ENCODE results near the gene SPRED2. TPM values are rescaled to one million over a fixed set of nuclear protein-coding genes. Genes with fewer than 3 reads are reported as not detected.

Gene SPRED2
- total RNA-seq, 1 donor from 2014 or later: 46.3 TPM

DNA sequence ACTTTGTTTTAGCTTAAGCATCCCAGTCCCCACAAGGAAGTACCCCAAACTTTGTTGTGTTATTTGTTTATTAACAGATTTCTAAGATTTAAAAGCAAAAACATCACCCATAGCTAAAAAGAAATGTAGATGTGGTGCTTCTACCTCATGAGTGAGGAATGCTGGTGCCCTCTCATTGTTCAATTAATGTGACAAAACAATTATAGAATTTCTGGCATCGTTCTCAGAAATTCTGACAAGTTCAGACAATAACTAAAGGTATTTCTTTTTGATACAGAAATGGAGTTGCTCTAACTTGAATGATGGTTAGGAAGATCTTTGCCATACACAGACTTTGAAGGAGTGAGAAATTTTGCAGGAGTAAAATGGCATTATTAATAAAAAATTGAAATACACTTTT is 42.9 kb downstream of the SPRED2 start:
- no peak for TF ChIP-seq CTCF (IDR thresholded peaks at IDR 0.05)
- Mint-ChIP-seq H3K4me3 (ENCODE audit: unreplicated experiment) (no peak overlapping the region), H3K27me3 (ENCODE audit: unreplicated experiment) (no peaks in the 10 kb centered on the region), H3K4me1 (ENCODE audit: unreplicated experiment) (peaks cover 51% of the 10 kb centered on the region), H3K36me3 (ENCODE audit: unreplicated experiment) (peaks cover 3% of the 10 kb centered on the region), H3K9me3 (ENCODE audit: unreplicated experiment) (no peaks in the 10 kb centered on the region), H3K27ac (ENCODE audit: unreplicated experiment) (no peak overlapping the region)
- no peak for DNase-seq (ENCODE audit: extremely low spot score, unreplicated experiment)

DNA sequence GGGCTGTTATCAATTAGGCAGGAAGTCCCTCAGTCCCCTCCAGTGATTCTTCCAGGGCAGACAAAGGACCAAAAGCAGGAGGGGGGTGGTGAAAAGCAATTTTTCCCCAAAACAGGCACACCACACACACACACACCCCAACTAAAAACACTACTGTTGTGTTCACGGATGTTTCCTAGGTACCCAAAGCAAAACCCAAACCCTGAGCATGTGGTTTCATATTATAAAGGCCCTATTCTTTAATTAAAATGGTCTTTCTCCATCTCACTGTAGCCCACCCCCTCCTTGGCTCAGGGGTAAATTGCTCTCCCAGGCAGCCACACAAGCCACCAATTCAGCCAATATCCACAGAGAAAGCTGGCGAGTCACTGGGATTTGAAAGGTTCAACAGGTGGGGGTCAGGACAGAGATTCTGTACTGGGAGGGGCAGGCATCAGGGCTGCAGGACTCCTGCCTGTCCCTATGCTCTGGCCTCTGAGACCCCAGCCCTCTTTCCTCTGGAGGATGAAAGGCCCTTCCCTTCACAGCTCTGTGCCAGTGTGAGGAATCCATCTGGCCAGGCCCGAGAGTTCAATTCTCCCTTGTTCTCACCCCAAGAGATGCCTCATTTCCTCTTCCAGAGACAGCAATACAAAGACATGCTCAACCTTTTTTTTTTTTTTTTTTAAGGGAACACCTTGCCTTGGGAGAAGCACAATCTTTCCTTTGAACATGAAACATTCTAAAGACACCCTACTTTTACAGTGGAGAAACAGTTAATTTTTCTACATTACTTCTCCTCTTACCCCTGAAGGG is 43.6 kb downstream of the SPRED2 start:
- peak; percentile 30 for DNase-seq (ENCODE audit: extremely low spot score, unreplicated experiment)
- Mint-ChIP-seq H3K27ac (ENCODE audit: unreplicated experiment) (no peak overlapping the region), H3K36me3 (ENCODE audit: unreplicated experiment) (peaks cover 3% of the 10 kb centered on the region), H3K4me3 (ENCODE audit: unreplicated experiment) (no peak overlapping the region), H3K4me1 (ENCODE audit: unreplicated experiment) (peaks cover 58% of the 10 kb centered on the region), H3K27me3 (ENCODE audit: unreplicated experiment) (no peaks in the 10 kb centered on the region), H3K9me3 (ENCODE audit: unreplicated experiment) (no peaks in the 10 kb centered on the region)
- no peak for TF ChIP-seq CTCF (IDR thresholded peaks at IDR 0.05)

- Mint-ChIP-seq H3K36me3 (ENCODE audit: unreplicated experiment) (peaks cover 3% of the 10 kb centered on the region), H3K4me1 (ENCODE audit: unreplicated experiment) (peaks cover 60% of the 10 kb centered on the region), H3K4me3 (ENCODE audit: unreplicated experiment) (no peak overlapping the region), H3K27me3 (ENCODE audit: unreplicated experiment) (no peaks in the 10 kb centered on the region), H3K9me3 (ENCODE audit: unreplicated experiment) (no peaks in the 10 kb centered on the region), H3K27ac (ENCODE audit: unreplicated experiment) (no peak overlapping the region)
- TF ChIP-seq CTCF (IDR thresholded peaks at IDR 0.05): no peak
- peak; percentile 81 for DNase-seq (ENCODE audit: extremely low spot score, unreplicated experiment)
Measured at GRCh38 chr2:65388051-65388531, 44.3 kb downstream of the SPRED2 start.

GRCh38 chr2:65386989-65387388 is 45.4 kb downstream of the SPRED2 start:
- Mint-ChIP-seq H3K9me3 (ENCODE audit: unreplicated experiment) (no peaks in the 10 kb centered on the region), H3K27ac (ENCODE audit: unreplicated experiment) (no peak overlapping the region), H3K4me1 (ENCODE audit: unreplicated experiment) (peaks cover 60% of the 10 kb centered on the region), H3K4me3 (ENCODE audit: unreplicated experiment) (no peak overlapping the region), H3K36me3 (ENCODE audit: unreplicated experiment) (peaks cover 3% of the 10 kb centered on the region), H3K27me3 (ENCODE audit: unreplicated experiment) (no peaks in the 10 kb centered on the region)
- DNase-seq (ENCODE audit: extremely low spot score, unreplicated experiment): peak; percentile 42
- TF ChIP-seq CTCF (IDR thresholded peaks at IDR 0.05): peak; percentile 10

- H3K36me3 Mint-ChIP-seq (ENCODE audit: unreplicated experiment): peaks cover 3% of the 10 kb centered on the region
- TF ChIP-seq CTCF (IDR thresholded peaks at IDR 0.05): no peak
- no peak for DNase-seq (ENCODE audit: extremely low spot score, unreplicated experiment)
- no peaks in the 10 kb centered on the region for H3K27me3 Mint-ChIP-seq (ENCODE audit: unreplicated experiment)
- H3K9me3 Mint-ChIP-seq (ENCODE audit: unreplicated experiment): no peaks in the 10 kb centered on the region
- H3K27ac Mint-ChIP-seq (ENCODE audit: unreplicated experiment): no peak overlapping the region
- peaks cover 59% of the 10 kb centered on the region for H3K4me1 Mint-ChIP-seq (ENCODE audit: unreplicated experiment)
- no peak overlapping the region for H3K4me3 Mint-ChIP-seq (ENCODE audit: unreplicated experiment)
Measured at GRCh38 chr2:65386344-65386743, 46.1 kb downstream of the SPRED2 start.

All from osteocyte (in vitro differentiated cells).